AG04449 (cell line): Measurements from ENCODE around the gene ZNF664.

Experiments
- CTCF ChIA-PET: fragments of 350-600 bp; formaldehyde crosslinking; extraction: SDS; loops from one replicate; lab custom pipeline; 2021; ENCODE audit warnings: antibody characterized with exemption; lab: Yijun Ruan, JAX
- POLR2A ChIA-PET: fragments of 400-600, 350-600 bp; formaldehyde crosslinking; extraction: SDS; loops from one replicate; lab custom pipeline; 2020; ENCODE audit warnings: antibody characterized with exemption, inconsistent platforms; lab: Yijun Ruan, JAX
- DNase-seq: peaks from one replicate; pipeline ENCODE4 v3.0.0-alpha.2; 2010; ENCODE audit warnings: low read depth, low spot score
- H3K4me3 ChIP-seq: 2 replicates; pipeline ENCODE4 v1.5.1; 2011; ENCODE audit warnings: low read depth, mild to moderate bottlenecking, control low read depth, low read length
- TF ChIP-seq, protein P1 (sequence below): IDR thresholded peaks from one replicate; pipeline ENCODE4 v1.5.1; 2011; ENCODE audit warnings: mild to moderate bottlenecking, moderate library complexity, low read length, control low read depth, inconsistent platforms; ENCODE audit not compliant: insufficient read depth; ENCODE audit errors: missing control alignments

ZNF664 gene

DNA sequence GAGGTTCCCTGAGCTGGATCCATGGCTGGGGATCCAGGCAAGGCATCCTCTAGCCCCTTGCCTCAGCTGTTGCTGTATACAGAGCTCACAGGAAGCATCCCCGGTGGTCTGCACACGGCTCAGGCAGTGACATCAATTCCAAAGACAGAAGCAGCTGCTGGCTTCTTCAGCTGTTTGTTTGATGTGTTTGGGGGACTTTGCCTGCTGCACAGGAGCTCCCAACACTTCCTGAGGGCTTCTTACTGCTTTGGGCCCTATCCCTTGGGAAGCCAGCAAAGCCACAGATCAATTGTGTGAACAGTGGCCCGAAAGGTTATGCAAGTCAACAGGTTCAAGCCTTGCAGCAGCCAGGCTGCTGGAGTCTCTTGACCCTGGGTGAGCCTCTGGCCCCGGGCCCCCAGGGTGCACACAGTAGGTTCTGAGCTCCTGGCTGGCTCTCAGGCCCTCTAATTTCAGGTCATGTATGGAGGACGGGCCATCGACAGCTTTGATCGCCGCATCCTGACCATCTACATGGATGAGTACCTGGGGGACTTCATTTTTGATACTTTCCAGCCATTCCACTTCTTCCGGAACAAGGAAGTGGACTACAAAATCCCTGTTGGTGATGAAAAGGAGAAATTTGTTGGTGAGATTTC lies 43.0 kb upstream of the ZNF664 start:
- no peak overlapping the region for H3K4me3 ChIP-seq
- no peak for DNase-seq
- TF ChIP-seq, protein P1, sequence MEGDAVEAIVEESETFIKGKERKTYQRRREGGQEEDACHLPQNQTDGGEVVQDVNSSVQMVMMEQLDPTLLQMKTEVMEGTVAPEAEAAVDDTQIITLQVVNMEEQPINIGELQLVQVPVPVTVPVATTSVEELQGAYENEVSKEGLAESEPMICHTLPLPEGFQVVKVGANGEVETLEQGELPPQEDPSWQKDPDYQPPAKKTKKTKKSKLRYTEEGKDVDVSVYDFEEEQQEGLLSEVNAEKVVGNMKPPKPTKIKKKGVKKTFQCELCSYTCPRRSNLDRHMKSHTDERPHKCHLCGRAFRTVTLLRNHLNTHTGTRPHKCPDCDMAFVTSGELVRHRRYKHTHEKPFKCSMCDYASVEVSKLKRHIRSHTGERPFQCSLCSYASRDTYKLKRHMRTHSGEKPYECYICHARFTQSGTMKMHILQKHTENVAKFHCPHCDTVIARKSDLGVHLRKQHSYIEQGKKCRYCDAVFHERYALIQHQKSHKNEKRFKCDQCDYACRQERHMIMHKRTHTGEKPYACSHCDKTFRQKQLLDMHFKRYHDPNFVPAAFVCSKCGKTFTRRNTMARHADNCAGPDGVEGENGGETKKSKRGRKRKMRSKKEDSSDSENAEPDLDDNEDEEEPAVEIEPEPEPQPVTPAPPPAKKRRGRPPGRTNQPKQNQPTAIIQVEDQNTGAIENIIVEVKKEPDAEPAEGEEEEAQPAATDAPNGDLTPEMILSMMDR, result no peak
- POLR2A ChIA-PET, result no interaction called here
- CTCF ChIA-PET, result interaction anchor here (1.0 to 1.9 kb wide), 3 partner anchors 9 to 25 kb away, joined by 3 to 7 read pairs (median 5); no protein-coding TSS in a partner anchor

DNA sequence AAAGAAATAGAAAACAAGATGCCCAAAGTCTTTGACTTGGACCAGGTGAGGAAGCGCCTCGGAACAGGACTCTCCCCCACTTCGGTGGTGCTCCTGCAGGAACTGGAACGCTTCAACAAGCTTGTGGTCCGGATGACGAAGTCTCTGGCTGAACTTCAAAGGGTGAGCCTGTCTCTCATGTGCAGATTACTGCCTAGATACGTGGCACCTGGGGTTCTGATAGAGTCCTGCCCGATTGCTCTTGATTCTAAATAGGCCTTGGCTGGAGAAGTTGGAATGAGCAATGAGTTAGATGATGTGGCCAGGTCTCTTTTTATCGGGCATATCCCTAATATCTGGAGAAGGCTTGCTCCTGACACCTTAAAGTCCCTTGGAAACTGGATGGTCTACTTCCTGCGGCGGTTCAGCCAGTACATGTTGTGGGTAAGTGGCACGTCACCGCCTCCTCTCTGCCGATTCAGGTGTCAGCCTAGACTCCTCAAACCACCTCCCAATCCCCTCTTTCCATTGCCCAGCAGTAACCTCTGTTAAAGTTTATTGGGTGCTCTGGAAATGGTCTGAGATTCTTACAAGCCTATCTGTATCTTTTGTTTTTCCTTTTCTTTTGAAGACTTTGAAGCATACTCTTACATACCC lies 41.2 kb upstream of the ZNF664 start:
- ChIA-PET POLR2A (no interaction called here), CTCF (no interaction called here)
- no peak overlapping the region for H3K4me3 ChIP-seq
- no peak for DNase-seq
- TF ChIP-seq, protein P1, result no peak

GRCh38 chr12:123933214-123933613 lies 39.8 kb upstream of the ZNF664 start:
- DNase-seq, result no peak
- H3K4me3 ChIP-seq, result no peak overlapping the region
- ChIA-PET POLR2A (no interaction called here), CTCF (no interaction called here)
- TF ChIP-seq, protein P1, result no peak

GRCh38 chr12:123934016-123934620 lies 38.9 kb upstream of the ZNF664 start:
- TF ChIP-seq, protein P1, result no peak
- CTCF ChIA-PET, result interaction anchor here (1.1 to 1.3 kb wide), 2 partner anchors 9 to 29 kb away, joined by 3 to 5 read pairs; no protein-coding TSS in a partner anchor
- no peak for DNase-seq
- H3K4me3 ChIP-seq, result no peak overlapping the region
- POLR2A ChIA-PET, result no interaction called here

DNA sequence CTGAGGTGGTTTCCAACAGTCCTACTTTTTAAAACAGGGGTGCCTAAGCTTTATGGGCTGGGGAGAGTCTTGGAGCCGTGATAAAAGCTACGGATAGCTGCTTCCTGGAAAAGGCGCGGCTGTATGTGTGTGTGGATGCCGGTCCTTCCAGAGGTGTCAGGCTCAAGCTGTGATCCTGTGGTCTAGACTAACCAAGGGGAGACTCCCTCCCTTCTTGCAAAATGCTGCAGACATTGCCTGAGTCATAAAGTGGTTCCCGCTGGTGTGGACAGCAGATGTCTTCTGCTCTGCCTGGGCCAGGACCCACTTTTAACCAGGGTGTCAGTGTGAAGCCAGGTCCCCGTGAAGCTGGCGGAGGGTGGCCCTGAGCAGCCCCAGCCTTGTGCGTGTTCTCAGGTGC lies 38.2 kb upstream of the ZNF664 start:
- no peak overlapping the region for H3K4me3 ChIP-seq
- ChIA-PET POLR2A (no interaction called here), CTCF (interaction anchor here (1.1 to 1.3 kb wide), 2 partner anchors 9 to 29 kb away, joined by 3 to 5 read pairs; no protein-coding TSS in a partner anchor)
- TF ChIP-seq, protein P1, result no peak
- no peak for DNase-seq

DNA sequence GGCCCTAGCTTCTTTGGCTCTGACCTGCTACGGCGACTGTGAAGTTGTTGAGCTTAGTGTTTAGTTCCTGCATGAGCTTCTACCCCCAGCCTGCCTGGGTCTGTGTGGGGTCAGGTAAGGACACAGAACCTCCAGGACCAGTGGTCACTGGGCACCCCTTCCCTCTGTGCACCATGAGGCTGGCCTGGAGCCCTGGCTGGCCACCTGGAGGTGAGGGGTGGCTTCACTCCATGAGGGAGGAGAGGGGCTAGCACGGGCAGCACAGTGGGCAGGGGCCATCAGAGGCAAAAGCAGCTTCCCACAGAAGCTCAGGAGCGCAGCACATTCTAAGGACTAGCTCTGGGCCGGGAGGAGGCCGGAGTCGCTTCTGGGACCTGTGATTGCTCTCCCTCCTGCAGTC lies 37.1 kb upstream of the ZNF664 start:
- no peak for DNase-seq
- TF ChIP-seq, protein P1, result no peak
- no peak overlapping the region for H3K4me3 ChIP-seq
- POLR2A ChIA-PET, result no interaction called here
- CTCF ChIA-PET, result interaction anchor here (1.2 kb wide), 1 partner anchor 31 kb away, joined by 4 read pairs; no protein-coding TSS in a partner anchor
